ENCODE results near the gene EEPD1.

Gene EEPD1

DNA sequence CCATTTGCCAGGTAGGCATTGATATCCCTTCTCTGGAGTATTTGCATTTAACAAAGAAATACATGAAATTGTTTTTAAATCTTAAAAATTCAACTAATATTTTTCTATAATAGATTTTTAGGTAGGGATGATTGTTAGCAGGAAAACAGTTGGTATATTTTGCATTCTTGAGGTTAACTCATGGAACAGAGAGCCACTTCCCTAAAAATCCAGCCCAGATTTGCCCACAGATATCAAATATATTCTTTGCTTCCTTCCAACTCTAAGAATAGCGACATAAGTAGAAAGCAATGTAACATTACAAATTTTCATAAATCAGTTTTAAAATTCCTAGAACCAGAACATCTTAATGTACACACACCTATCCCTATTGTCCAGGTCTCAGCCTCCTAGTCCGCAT, 191.6 kb downstream of the EEPD1 start:
- Histone ChIP-seq H3K27ac (no peak overlapping the region), H3K9me3 (ENCODE audit: low read depth, low read length) (no peaks in the 10 kb centered on the region), H3K9ac (ENCODE audit: insufficient read length) (no peak overlapping the region), H3K4me3 (no peak overlapping the region), H3K36me3 (ENCODE audit: insufficient read depth, low read length) (no peaks in the 10 kb centered on the region)
- DNase-seq (ENCODE audit: low read depth, low spot score), result no peak
- TF ChIP-seq EZH2 (IDR thresholded peaks at IDR 0.05) (no peak), FOXP2 (optimal IDR thresholded peaks at IDR 0.05; ENCODE audit: control extremely low read depth, extremely low read length, insufficient read depth) (no peak), POLR2AphosphoS5 (IDR thresholded peaks at IDR 0.05; ENCODE audit: borderline replicate concordance, low read depth, low read length) (no peak)

DNA sequence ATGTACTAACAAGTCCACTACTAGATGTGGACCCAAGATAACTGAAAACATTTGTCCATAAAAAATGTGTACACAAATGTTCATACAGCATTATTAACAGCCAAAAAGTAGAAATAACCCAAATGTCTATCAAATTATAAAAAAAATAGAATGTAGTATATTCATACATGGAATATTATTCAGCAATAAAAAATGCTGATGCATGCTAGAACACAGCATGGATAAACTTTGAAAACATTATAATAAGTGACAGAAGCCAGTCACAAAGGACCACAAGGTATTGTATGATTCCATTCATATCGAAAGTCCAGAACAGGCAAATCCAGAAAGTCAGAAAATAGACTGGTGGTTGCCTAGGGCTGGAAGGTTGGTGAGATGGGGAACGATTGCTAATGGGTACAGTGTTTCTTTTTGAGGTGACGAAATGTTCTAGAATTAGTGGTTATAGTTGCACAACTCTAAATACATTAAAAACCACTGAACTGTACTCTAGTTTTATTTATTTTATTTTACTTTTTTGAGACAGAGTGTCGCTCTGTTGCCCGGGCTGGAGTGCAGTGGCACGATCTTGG, 193.3 kb downstream of the EEPD1 start:
- no peaks in the 10 kb centered on the region for H3K36me3 ChIP-seq (ENCODE audit: insufficient read depth, low read length)
- no peaks in the 10 kb centered on the region for H3K9me3 ChIP-seq (ENCODE audit: low read depth, low read length)
- no peak for DNase-seq (ENCODE audit: low read depth, low spot score)
- H3K27ac ChIP-seq, result no peak overlapping the region
- TF ChIP-seq POLR2AphosphoS5 (IDR thresholded peaks at IDR 0.05; ENCODE audit: borderline replicate concordance, low read depth, low read length) (no peak), EZH2 (IDR thresholded peaks at IDR 0.05) (no peak), FOXP2 (optimal IDR thresholded peaks at IDR 0.05; ENCODE audit: control extremely low read depth, extremely low read length, insufficient read depth) (no peak)
- no peak overlapping the region for H3K4me3 ChIP-seq
- no peak overlapping the region for H3K9ac ChIP-seq (ENCODE audit: insufficient read length)

DNA sequence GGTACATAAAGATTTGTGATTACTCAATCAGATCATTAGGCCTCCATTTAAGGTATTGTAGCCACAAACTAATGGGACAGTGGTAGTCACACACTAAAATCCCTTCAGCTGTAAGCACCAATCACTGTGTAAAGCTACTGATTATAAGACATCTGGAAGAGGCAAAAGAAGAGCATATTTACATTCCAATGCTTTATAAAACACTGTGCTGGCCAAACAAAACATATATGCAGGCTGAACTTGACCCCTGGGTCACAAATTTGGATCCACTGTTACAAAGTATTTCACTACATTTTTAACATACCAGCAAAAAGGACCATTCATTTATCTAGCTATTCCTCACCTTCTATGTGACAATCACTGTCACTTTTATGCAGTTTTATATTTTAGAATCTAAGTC, 195.2 kb downstream of the EEPD1 start:
- H3K9me3 ChIP-seq (ENCODE audit: low read depth, low read length), result no peaks in the 10 kb centered on the region
- H3K36me3 ChIP-seq (ENCODE audit: insufficient read depth, low read length), result no peaks in the 10 kb centered on the region
- H3K27ac ChIP-seq, result no peak overlapping the region
- H3K9ac ChIP-seq (ENCODE audit: insufficient read length), result no peak overlapping the region
- no peak overlapping the region for H3K4me3 ChIP-seq
- no peak for TF ChIP-seq EZH2 (IDR thresholded peaks at IDR 0.05)
- TF ChIP-seq FOXP2 (optimal IDR thresholded peaks at IDR 0.05; ENCODE audit: control extremely low read depth, extremely low read length, insufficient read depth), result no peak
- TF ChIP-seq POLR2AphosphoS5 (IDR thresholded peaks at IDR 0.05; ENCODE audit: borderline replicate concordance, low read depth, low read length), result no peak
- DNase-seq (ENCODE audit: low read depth, low spot score), result no peak

DNA sequence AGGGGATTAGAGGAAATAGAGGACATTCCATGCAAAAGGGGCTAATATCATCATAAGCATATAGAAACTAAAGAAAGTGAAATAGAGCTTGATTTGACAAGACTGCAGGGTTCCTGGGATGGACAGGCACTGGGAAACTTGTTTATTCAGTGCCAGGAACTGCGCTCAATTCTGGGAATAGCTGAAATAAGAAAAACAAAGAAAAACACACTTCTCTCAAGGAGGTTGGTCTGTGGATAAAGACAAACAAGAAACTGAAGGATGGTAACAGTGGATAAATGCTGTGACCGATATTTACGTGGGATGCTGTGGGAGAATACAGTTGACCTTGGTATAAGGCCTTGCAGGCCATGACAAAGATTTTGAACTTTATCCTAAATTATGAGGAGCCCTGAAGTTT, 195.7 kb downstream of the EEPD1 start:
- Histone ChIP-seq H3K9ac (ENCODE audit: insufficient read length) (no peak overlapping the region), H3K27ac (no peak overlapping the region), H3K4me3 (no peak overlapping the region), H3K9me3 (ENCODE audit: low read depth, low read length) (no peaks in the 10 kb centered on the region), H3K36me3 (ENCODE audit: insufficient read depth, low read length) (no peaks in the 10 kb centered on the region)
- TF ChIP-seq POLR2AphosphoS5 (IDR thresholded peaks at IDR 0.05; ENCODE audit: borderline replicate concordance, low read depth, low read length) (no peak), FOXP2 (optimal IDR thresholded peaks at IDR 0.05; ENCODE audit: control extremely low read depth, extremely low read length, insufficient read depth) (no peak), EZH2 (IDR thresholded peaks at IDR 0.05) (no peak)
- DNase-seq (ENCODE audit: low read depth, low spot score), result no peak

DNA sequence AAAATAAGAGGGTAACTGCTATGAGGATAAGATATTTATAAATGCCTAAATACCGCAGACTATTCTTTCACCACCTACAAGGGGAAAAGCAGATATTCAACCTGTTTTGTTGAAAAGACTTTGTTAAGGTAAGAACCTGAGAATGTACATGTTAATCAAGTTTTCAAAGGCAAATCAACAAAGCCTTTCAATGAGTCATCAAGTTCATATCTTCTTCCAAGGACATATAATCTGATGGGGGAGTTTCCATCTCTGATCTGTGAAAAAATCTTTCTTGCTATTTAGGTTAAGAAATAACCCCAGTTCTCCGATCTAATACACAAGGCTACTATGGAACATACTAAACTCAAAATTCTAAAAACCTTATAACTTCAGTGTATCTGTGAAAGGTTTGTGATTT, 196.6 kb downstream of the EEPD1 start:
- DNase-seq (ENCODE audit: low read depth, low spot score), result no peak
- TF ChIP-seq POLR2AphosphoS5 (IDR thresholded peaks at IDR 0.05; ENCODE audit: borderline replicate concordance, low read depth, low read length), result no peak
- no peak for TF ChIP-seq EZH2 (IDR thresholded peaks at IDR 0.05)
- TF ChIP-seq FOXP2 (optimal IDR thresholded peaks at IDR 0.05; ENCODE audit: control extremely low read depth, extremely low read length, insufficient read depth), result no peak
- H3K27ac ChIP-seq, result no peak overlapping the region
- no peak overlapping the region for H3K9ac ChIP-seq (ENCODE audit: insufficient read length)
- H3K36me3 ChIP-seq (ENCODE audit: insufficient read depth, low read length), result no peaks in the 10 kb centered on the region
- H3K9me3 ChIP-seq (ENCODE audit: low read depth, low read length), result no peaks in the 10 kb centered on the region
- no peak overlapping the region for H3K4me3 ChIP-seq

Data from SK-N-MC (cell line).